AG04450 (cell line): ENCODE data around the gene NOTCH3. TPM values are rescaled to one million over a fixed set of nuclear protein-coding genes. Genes with fewer than 3 reads are reported as not detected.

Experiments used
- CTCF ChIA-PET: fragments of 300-600, 350-600 bp; formaldehyde crosslinking; extraction: SDS; loops from one replicate; lab custom pipeline; 2022; ENCODE audit warnings: antibody characterized with exemption, inconsistent platforms; lab: Charles Lee
- POLR2A ChIA-PET: fragments of 350-600 bp; formaldehyde crosslinking; extraction: SDS; loops from one replicate; lab custom pipeline; 2021; ENCODE audit warnings: antibody characterized with exemption, inconsistent platforms; lab: Yijun Ruan, JAX
- DNase-seq: peaks from one replicate; pipeline ENCODE4 v3.0.0-alpha.2; 2011; ENCODE audit warnings: low read depth, low spot score
- H3K27ac ChIP-seq: one replicate; pipeline ENCODE4 v1.5.1; 2012; ENCODE audit warnings: low read depth, low read length, control low read depth
- H3K27me3 ChIP-seq: one replicate; pipeline ENCODE4 v1.6.0; 2012; ENCODE audit warnings: low read length; ENCODE audit not compliant: control insufficient read depth, insufficient read depth
- H3K4me3 ChIP-seq: 2 replicates; pipeline ENCODE4 v1.5.1; 2011; ENCODE audit warnings: mild to moderate bottlenecking, low read depth, low read length, control low read depth
- H3K9me3 ChIP-seq: 2 replicates; pipeline ENCODE4 v1.5.1; 2012; ENCODE audit warnings: low read length; ENCODE audit not compliant: control insufficient read depth, insufficient read depth
- CTCF ChIP-seq: IDR thresholded peaks from 2 replicates; pipeline ENCODE4 v1.5.1; 2011; ENCODE audit warnings: low read depth, low read length, control low read depth, inconsistent platforms
- polyA plus RNA-seq: library from polyadenylated mRNA; depleted of rRNA; stranded (reverse); fragments of >200 nt; gene quantifications from 2 replicates; pipeline ENCODE4 v1.2.3, GENCODE V29; 2011

Gene NOTCH3
- polyA plus RNA-seq, 1 experiment: 8.8 TPM

GRCh38 chr19:15122331-15123030, 78.3 kb downstream of the NOTCH3 start:
- Histone ChIP-seq H3K27me3 (no peaks in the 10 kb centered on the region), H3K27ac (no peak overlapping the region), H3K4me3 (no peak overlapping the region), H3K9me3 (peaks cover 12% of the 10 kb centered on the region)
- TF ChIP-seq CTCF: no peak
- ChIA-PET POLR2A (no interaction called here), CTCF (no interaction called here)
- DNase-seq: no peak

GRCh38 chr19:15120135-15121026, 80.4 kb downstream of the NOTCH3 start:
- ChIA-PET POLR2A (no interaction called here), CTCF (no interaction called here)
- H3K4me3 ChIP-seq: no peak overlapping the region
- H3K27ac ChIP-seq: no peak overlapping the region
- no peak for DNase-seq
- TF ChIP-seq CTCF: no peak
- peaks cover 11% of the 10 kb centered on the region for H3K9me3 ChIP-seq
- H3K27me3 ChIP-seq: no peaks in the 10 kb centered on the region

- ChIA-PET POLR2A (no interaction called here), CTCF (interaction anchor here (0.5 kb wide), 1 partner anchor 436 kb away, joined by 9 read pairs; no protein-coding TSS in a partner anchor)
- H3K27ac ChIP-seq: no peak overlapping the region
- no peak for TF ChIP-seq CTCF
- DNase-seq: no peak
- no peaks in the 10 kb centered on the region for H3K27me3 ChIP-seq
- H3K9me3 ChIP-seq: peaks cover 6% of the 10 kb centered on the region
- H3K4me3 ChIP-seq: no peak overlapping the region
Measured at GRCh38 chr19:15118789-15119494, 81.9 kb downstream of the NOTCH3 start.

- Histone ChIP-seq H3K4me3 (no peak overlapping the region), H3K27me3 (no peaks in the 10 kb centered on the region), H3K27ac (no peak overlapping the region), H3K9me3 (peaks cover 13% of the 10 kb centered on the region)
- no peak for DNase-seq
- TF ChIP-seq CTCF: no peak
- POLR2A ChIA-PET: no interaction called here
- CTCF ChIA-PET: no interaction called here
Measured at GRCh38 chr19:15118248-15118647, 82.5 kb downstream of the NOTCH3 start.
